Liver (tissue), 9 donors: ENCODE data around the gene PPIA. TPM values are rescaled to one million over a fixed set of nuclear protein-coding genes. Genes with fewer than 3 reads are reported as not detected.

Experiments
- DNase-seq: peaks from one replicate; pipeline ENCODE4 v3.0.0-alpha.2; 2017; ENCODE audit warnings: low spot score
- H3K27ac ChIP-seq, 2 donors: one replicate each; pipeline ENCODE4 v1.7.0; 2013; ENCODE audit warnings: inconsistent platforms in 2 of 2, low read length in 2 of 2, control low read depth in 1 of 2, low read depth in 1 of 2, mild to moderate bottlenecking in 1 of 2
- H3K27me3 ChIP-seq, 4 donors: one replicate each; pipeline versions ENCODE4 v1.6.1 to v1.7.0; 2013; ENCODE audit warnings: low read length in 3 of 4, inconsistent platforms in 1 of 4, mild to moderate bottlenecking in 1 of 4, moderate library complexity in 1 of 4; ENCODE audit not compliant: control insufficient read depth in 4 of 4, insufficient read depth in 4 of 4
- H3K36me3 ChIP-seq, 4 donors: one replicate each; pipeline versions ENCODE4 v1.6.1 to v1.7.0; 2013; ENCODE audit warnings: low read length in 3 of 4, mild to moderate bottlenecking in 3 of 4, low read depth in 1 of 4, moderate library complexity in 1 of 4; ENCODE audit not compliant: control insufficient read depth in 4 of 4, insufficient read depth in 3 of 4
- H3K4me1 ChIP-seq, 4 donors: one replicate each; pipeline versions ENCODE4 v1.6.1 to v1.7.0; 2013; ENCODE audit warnings: low read length in 3 of 4, mild to moderate bottlenecking in 3 of 4, moderate library complexity in 1 of 4; ENCODE audit not compliant: control insufficient read depth in 4 of 4, insufficient read depth in 4 of 4
- H3K4me3 ChIP-seq, 3 donors: one replicate each; pipeline versions ENCODE4 v1.6.1 to v1.7.0; 2013; ENCODE audit warnings: low read length in 3 of 3, control low read depth in 1 of 3, low read depth in 1 of 3, mild to moderate bottlenecking in 1 of 3
- H3K9ac ChIP-seq, 2 donors: one replicate each; pipeline ENCODE4 v1.7.0; 2013; ENCODE audit warnings: low read length in 2 of 2, mild to moderate bottlenecking in 2 of 2, moderate library complexity in 2 of 2, control low read depth in 1 of 2, low read depth in 1 of 2
- H3K9me3 ChIP-seq, 4 donors: one replicate each; pipeline versions ENCODE4 v1.6.1 to v1.7.0; 2013; ENCODE audit warnings: low read length in 3 of 4; ENCODE audit not compliant: control insufficient read depth in 4 of 4
- ATF3 ChIP-seq: IDR thresholded peaks from 2 replicates; pipeline ENCODE4 v1.6.1; 2016; ENCODE audit warnings: antibody characterized with exemption
- EGR1 ChIP-seq, 2 donors: IDR thresholded peaks; 2 replicates each; pipeline ENCODE4 v1.6.1; 2016 to 2018; ENCODE audit warnings: antibody characterized with exemption in 2 of 2, low read depth in 2 of 2
- FOXA1 ChIP-seq: IDR thresholded peaks from 2 replicates; pipeline ENCODE4 v1.6.1; 2016; ENCODE audit warnings: antibody characterized with exemption
- FOXA2 ChIP-seq: IDR thresholded peaks from 2 replicates; pipeline ENCODE4 v1.6.1; 2016; ENCODE audit warnings: antibody characterized with exemption
- GABPA ChIP-seq, 2 donors: IDR thresholded peaks in 1 of 2; conservative IDR thresholded peaks in 1 of 2; 2 replicates each; pipeline ENCODE4 v1.6.1; 2016; ENCODE audit warnings: antibody characterized with exemption in 2 of 2, mild to moderate bottlenecking in 1 of 2, moderate library complexity in 1 of 2
- HNF4A ChIP-seq, 2 donors: conservative IDR thresholded peaks; 2 replicates each; pipeline ENCODE4 v1.6.1; 2016; ENCODE audit warnings: antibody characterized with exemption in 2 of 2, mild to moderate bottlenecking in 2 of 2
- HNF4G ChIP-seq: IDR thresholded peaks from 2 replicates; pipeline ENCODE4 v1.6.1; 2016; ENCODE audit warnings: antibody characterized with exemption
- JUND ChIP-seq, 2 donors: IDR thresholded peaks; 2 replicates each; pipeline ENCODE4 v1.6.1; 2016; ENCODE audit warnings: antibody characterized with exemption in 2 of 2
- MAX ChIP-seq: IDR thresholded peaks from 2 replicates; pipeline ENCODE4 v1.6.1; 2016; ENCODE audit warnings: antibody characterized with exemption
- NR2F2 ChIP-seq: IDR thresholded peaks from 2 replicates; pipeline ENCODE4 v1.6.1; 2016; ENCODE audit warnings: antibody characterized with exemption
- RAD21 ChIP-seq, 2 donors: IDR thresholded peaks; 2 replicates each; pipeline ENCODE4 v1.6.1; 2016; ENCODE audit warnings: antibody characterized with exemption in 2 of 2, mild to moderate bottlenecking in 2 of 2
- REST ChIP-seq: IDR thresholded peaks from 2 replicates; pipeline ENCODE4 v1.6.1; 2016; ENCODE audit warnings: antibody characterized with exemption, mild to moderate bottlenecking
- RXRA ChIP-seq, 2 donors: IDR thresholded peaks; 2 replicates each; pipeline ENCODE4 v1.6.1; 2017 to 2018; ENCODE audit warnings: antibody characterized with exemption in 2 of 2, mild to moderate bottlenecking in 1 of 2
- SP1 ChIP-seq: IDR thresholded peaks from 2 replicates; pipeline ENCODE4 v1.6.1; 2018; ENCODE audit warnings: antibody characterized with exemption, mild to moderate bottlenecking
- TAF1 ChIP-seq: conservative IDR thresholded peaks from 2 replicates; pipeline ENCODE4 v1.6.1; 2016; ENCODE audit warnings: antibody characterized with exemption, mild to moderate bottlenecking
- YY1 ChIP-seq: IDR thresholded peaks from 2 replicates; pipeline ENCODE4 v1.6.1; 2016; ENCODE audit warnings: antibody characterized with exemption, mild to moderate bottlenecking
- WGBS: extraction: QIAGEN DNeasy Blood & Tissue Kit; methylation state at CpG from one replicate; pipeline ENCODE4 v1.1.7; 2013; 5-methylcytosine and 5-hydroxymethylcytosine counted together
- polyA plus RNA-seq, 2 donors: library from polyadenylated mRNA; stranded (reverse) in 1 of 2; unstranded in 1 of 2; fragments of 200-250 nt in 1 of 2; fragments of >200 nt in 1 of 2; fragmentation: Nextera tagmentation in 1 of 2; extraction: Ambion mirVana in 1 of 2; gene quantifications; one replicate each; pipeline versions ENCODE4 v1.2.1 to v1.2.3, GENCODE V29; 2013 to 2015
- total RNA-seq, 2 donors: library from RNA; depleted of rRNA; stranded (reverse); fragments of >200 nt; gene quantifications; one replicate each; pipeline ENCODE4 v1.2.3, GENCODE V29; 2014
- TF ChIP-seq, protein P1 (sequence below): fragments of 150-350 bp; IDR thresholded peaks from 2 replicates; pipeline ENCODE4 v1.5.1; 2017; ENCODE audit warnings: improper control_type of control experiment, low read depth, low read length; ENCODE audit not compliant: missing input control
- donor health status: healthy.
- donor health status: healthy.
- donor health status: healthy.
- donor health status: healthy.
- donor health status: healthy.

The PPIA gene
- total and polyA plus RNA-seq, 4 donors: 834 to 1,873 (median 1,399) TPM

GRCh38 chr7:44750921-44751571 is 45.4 kb upstream of the PPIA start:
- H3K36me3 ChIP-seq: no peaks in the 10 kb centered on the region
- peaks cover 15 to 34% (median 25%) of the 10 kb centered on the region in 4 donors for H3K4me1 ChIP-seq
- H3K27me3 ChIP-seq: no peaks in the 10 kb centered on the region
- H3K4me3 ChIP-seq: no peak overlapping the region
- TF ChIP-seq RAD21 (IDR thresholded peaks at IDR 0.05) (peak in 1 of 2 donors; percentile 49), NR2F2 (no peak), ATF3 (no peak), YY1 (no peak), SP1 (no peak), GABPA (IDR thresholded peaks at IDR 0.05 in 1 of 2, conservative IDR thresholded peaks at IDR 0.05 in 1 of 2) (no peak), EGR1 (IDR thresholded peaks at IDR 0.05; ENCODE audit: low read depth in 2 of 2) (no peak), FOXA2 (no peak), TAF1 (no peak), MAX (no peak), REST (no peak), HNF4A (conservative IDR thresholded peaks at IDR 0.05) (peak in 1 of 2 donors; percentile 57), RXRA (IDR thresholded peaks at IDR 0.05) (peak; percentile 36 to 66), FOXA1 (no peak), HNF4G (peak; percentile 17), JUND (IDR thresholded peaks at IDR 0.05) (no peak)
- TF ChIP-seq, protein P1, sequence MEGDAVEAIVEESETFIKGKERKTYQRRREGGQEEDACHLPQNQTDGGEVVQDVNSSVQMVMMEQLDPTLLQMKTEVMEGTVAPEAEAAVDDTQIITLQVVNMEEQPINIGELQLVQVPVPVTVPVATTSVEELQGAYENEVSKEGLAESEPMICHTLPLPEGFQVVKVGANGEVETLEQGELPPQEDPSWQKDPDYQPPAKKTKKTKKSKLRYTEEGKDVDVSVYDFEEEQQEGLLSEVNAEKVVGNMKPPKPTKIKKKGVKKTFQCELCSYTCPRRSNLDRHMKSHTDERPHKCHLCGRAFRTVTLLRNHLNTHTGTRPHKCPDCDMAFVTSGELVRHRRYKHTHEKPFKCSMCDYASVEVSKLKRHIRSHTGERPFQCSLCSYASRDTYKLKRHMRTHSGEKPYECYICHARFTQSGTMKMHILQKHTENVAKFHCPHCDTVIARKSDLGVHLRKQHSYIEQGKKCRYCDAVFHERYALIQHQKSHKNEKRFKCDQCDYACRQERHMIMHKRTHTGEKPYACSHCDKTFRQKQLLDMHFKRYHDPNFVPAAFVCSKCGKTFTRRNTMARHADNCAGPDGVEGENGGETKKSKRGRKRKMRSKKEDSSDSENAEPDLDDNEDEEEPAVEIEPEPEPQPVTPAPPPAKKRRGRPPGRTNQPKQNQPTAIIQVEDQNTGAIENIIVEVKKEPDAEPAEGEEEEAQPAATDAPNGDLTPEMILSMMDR: no peak
- no peak overlapping the region for H3K9ac ChIP-seq
- H3K9me3 ChIP-seq: no peaks in the 10 kb centered on the region
- no peak for DNase-seq
- peak overlapping the region in 1 of 2 donors; percentile 44 for H3K27ac ChIP-seq
- 31% methylated on average over 6 of the region's 6 CpGs for WGBS

GRCh38 chr7:44752822-44753221 is 43.7 kb upstream of the PPIA start:
- Histone ChIP-seq H3K9me3 (no peaks in the 10 kb centered on the region), H3K4me1 (peaks cover 15 to 31% (median 25%) of the 10 kb centered on the region in 4 donors), H3K27me3 (no peaks in the 10 kb centered on the region), H3K4me3 (no peak overlapping the region), H3K9ac (no peak overlapping the region), H3K36me3 (peaks cover 0 to 8% (median 2%) of the 10 kb centered on the region in 4 donors), H3K27ac (no peak overlapping the region)
- no peak for DNase-seq
- 95% methylated on average over 2 of the region's 2 CpGs for WGBS
- TF ChIP-seq, protein P1: no peak
- TF ChIP-seq RAD21 (IDR thresholded peaks at IDR 0.05) (no peak), RXRA (IDR thresholded peaks at IDR 0.05) (no peak), MAX (no peak), JUND (IDR thresholded peaks at IDR 0.05) (no peak), HNF4A (conservative IDR thresholded peaks at IDR 0.05) (no peak), FOXA2 (no peak), SP1 (no peak), FOXA1 (no peak), EGR1 (IDR thresholded peaks at IDR 0.05; ENCODE audit: low read depth in 2 of 2) (no peak), REST (no peak), NR2F2 (no peak), TAF1 (no peak), ATF3 (no peak)
